Neuron (in vitro differentiated cells): Measurements from ENCODE around the gene NTRK1.

Experiments
- H2AFZ ChIP-seq: one replicate; pipeline ENCODE4 v1.6.1; 2013; ENCODE audit warnings: low read depth, mild to moderate bottlenecking, inconsistent platforms, low read length, moderate library complexity
- H3K27me3 ChIP-seq: one replicate; pipeline ENCODE4 v1.6.1; 2013; ENCODE audit warnings: low read length; ENCODE audit not compliant: insufficient read depth
- H3K36me3 ChIP-seq: one replicate; pipeline ENCODE4 v1.6.1; 2013; ENCODE audit warnings: low read length; ENCODE audit not compliant: insufficient read depth
- H3K4me1 ChIP-seq: one replicate; pipeline ENCODE4 v1.6.1; 2013; ENCODE audit warnings: low read length; ENCODE audit not compliant: insufficient read depth
- H3K4me3 ChIP-seq: 2 replicates; pipeline ENCODE4 v1.5.1; 2013; ENCODE audit warnings: mild to moderate bottlenecking, low read length, moderate library complexity
- H3K9me3 ChIP-seq: one replicate; pipeline ENCODE4 v1.6.1; 2013; ENCODE audit warnings: low read length

Gene NTRK1

DNA sequence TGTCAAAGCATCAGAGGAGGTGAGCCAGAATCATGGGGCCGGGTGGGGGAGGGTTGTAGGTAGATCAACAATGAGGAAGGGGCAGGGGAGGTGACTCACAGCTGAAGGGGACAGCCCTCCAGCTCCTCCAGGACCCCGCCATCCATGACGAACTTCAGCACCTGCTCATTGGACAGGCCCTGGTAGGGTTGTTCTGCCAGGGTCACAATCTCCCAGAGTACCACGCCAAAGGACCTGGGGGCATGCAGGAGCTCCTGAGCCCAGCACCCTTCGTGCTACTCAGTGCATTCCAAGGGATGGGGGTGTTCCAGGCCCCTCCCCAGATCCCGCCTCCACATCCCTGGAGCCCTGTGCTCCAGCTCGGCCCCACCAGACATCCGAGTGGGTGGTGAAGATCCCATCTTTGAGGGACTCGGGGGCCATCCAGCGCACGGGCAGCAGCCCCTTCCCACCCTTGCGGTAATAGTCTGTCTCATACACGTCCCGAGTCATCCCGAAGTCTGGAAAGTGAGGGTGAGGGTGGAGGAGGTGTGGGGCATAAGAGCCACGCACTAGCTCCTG is 19.3 kb upstream of the NTRK1 start:
- peaks cover 52% of the 10 kb centered on the region for H3K27me3 ChIP-seq
- peaks cover 10% of the 10 kb centered on the region for H3K4me1 ChIP-seq
- no peak overlapping the region for H3K4me3 ChIP-seq
- peaks cover 4% of the 10 kb centered on the region for H3K9me3 ChIP-seq
- no peaks in the 10 kb centered on the region for H3K36me3 ChIP-seq
- no peak overlapping the region for H2AFZ ChIP-seq

- H3K4me3 ChIP-seq = no peak overlapping the region
- H2AFZ ChIP-seq = no peak overlapping the region
- H3K9me3 ChIP-seq = peaks cover 5% of the 10 kb centered on the region
- no peaks in the 10 kb centered on the region for H3K36me3 ChIP-seq
- peaks cover 63% of the 10 kb centered on the region for H3K27me3 ChIP-seq
- H3K4me1 ChIP-seq = peaks cover 10% of the 10 kb centered on the region
Measured at GRCh38 chr1:156842618-156843300, 17.9 kb upstream of the NTRK1 start.

DNA sequence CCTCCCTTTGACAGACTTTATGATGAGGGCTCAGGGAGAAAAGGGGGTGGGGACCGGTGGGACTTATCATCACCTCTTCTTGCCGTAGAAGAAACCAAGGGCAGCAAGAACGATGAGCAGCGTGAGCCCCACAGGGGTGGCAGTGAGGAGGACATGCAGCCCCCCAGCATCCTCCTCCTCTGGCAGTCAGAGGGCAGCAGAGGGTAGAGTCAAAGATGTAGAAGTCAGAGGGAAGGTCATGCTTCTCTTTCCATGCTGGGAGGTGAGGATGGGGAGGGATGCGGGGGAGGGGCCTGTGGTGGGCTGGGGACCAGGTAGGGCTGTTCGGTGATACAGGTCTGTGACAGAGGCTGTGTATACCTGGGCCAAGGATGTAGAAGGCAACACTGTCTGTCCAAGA is 16.6 kb upstream of the NTRK1 start:
- H3K4me1 ChIP-seq = peaks cover 10% of the 10 kb centered on the region
- peaks cover 5% of the 10 kb centered on the region for H3K9me3 ChIP-seq
- peaks cover 76% of the 10 kb centered on the region for H3K27me3 ChIP-seq
- H3K4me3 ChIP-seq = no peak overlapping the region
- no peaks in the 10 kb centered on the region for H3K36me3 ChIP-seq
- no peak overlapping the region for H2AFZ ChIP-seq

DNA sequence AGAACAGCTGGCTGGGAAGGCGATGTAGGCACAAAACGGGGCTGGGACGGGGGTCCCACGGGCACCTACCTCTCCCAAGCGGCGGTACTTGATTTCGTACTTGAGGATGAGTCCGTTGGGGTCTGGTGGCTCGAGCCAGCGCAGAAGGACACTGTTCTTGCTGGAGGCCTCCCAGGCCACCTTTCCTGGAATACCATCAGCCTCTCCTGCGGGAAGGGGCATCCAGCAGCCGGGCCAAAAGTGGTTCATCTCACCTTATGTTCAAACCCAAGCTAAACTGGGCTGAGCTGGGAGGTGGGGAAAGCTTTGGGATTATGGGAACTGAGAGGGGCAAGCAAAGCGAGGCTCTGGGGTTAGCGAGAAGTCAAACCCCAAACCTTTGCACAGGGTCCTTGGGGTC is 16.0 kb upstream of the NTRK1 start:
- Histone ChIP-seq H3K4me3 (no peak overlapping the region), H3K9me3 (peaks cover 5% of the 10 kb centered on the region), H3K4me1 (peaks cover 5% of the 10 kb centered on the region), H3K36me3 (no peaks in the 10 kb centered on the region), H3K27me3 (peaks cover 81% of the 10 kb centered on the region), H2AFZ (no peak overlapping the region)

DNA sequence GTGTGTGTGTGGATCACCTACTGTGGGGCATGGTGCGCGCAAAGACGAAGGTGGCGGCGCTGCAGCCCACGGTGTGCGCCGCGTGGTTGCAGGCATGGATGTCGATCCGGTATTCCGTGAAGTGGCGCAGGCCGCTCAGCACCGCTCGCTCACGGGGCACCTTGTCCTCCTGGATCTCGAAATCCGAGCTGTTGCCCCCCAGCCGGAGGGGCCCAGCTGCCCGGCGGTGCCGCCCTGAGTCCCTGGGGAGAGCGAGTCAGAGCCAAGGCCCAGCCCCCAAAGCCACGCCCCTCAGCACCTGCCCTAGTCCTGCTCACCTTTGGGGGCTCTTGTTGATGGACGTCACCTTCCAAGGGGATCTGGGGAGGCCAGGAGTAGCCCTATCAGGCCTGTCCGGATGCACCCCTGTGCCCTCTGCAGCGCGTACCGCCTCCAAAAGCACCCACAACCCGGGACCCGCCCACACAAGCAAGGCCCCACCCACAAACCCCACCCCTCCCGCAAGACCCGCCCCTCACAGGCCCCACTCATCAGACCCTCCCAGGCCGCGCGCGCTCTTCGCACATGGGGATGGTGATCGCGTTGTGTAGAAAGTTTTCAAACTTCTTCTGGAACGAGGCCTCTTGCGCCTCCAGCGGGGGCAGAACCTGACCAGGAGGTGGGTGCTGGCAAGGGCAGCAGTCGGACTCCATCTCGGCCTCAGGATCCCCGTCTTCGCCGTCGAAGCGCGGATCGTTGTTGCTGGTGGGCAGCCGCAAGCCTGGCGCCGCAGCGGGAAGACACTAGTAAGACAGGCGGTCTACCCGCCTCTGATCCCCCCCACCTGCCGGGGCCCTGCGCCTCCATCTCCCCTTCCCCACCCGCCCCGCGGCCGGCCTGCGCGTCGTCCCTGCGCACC is 15.4 kb upstream of the NTRK1 start:
- Histone ChIP-seq H3K4me1 (no peaks in the 10 kb centered on the region), H3K36me3 (no peaks in the 10 kb centered on the region), H3K9me3 (peaks cover 5% of the 10 kb centered on the region), H3K27me3 (peaks cover 87% of the 10 kb centered on the region), H2AFZ (no peak overlapping the region), H3K4me3 (no peak overlapping the region)

- Histone ChIP-seq H3K9me3 (peaks cover 5% of the 10 kb centered on the region), H3K36me3 (no peaks in the 10 kb centered on the region), H2AFZ (no peak overlapping the region), H3K4me3 (no peak overlapping the region), H3K27me3 (peaks cover 89% of the 10 kb centered on the region), H3K4me1 (no peaks in the 10 kb centered on the region)
Measured at GRCh38 chr1:156845953-156846545, 14.6 kb upstream of the NTRK1 start.

- Histone ChIP-seq H3K4me3 (no peak overlapping the region), H3K9me3 (peaks cover 3% of the 10 kb centered on the region), H3K27me3 (peaks cover 90% of the 10 kb centered on the region), H3K4me1 (no peaks in the 10 kb centered on the region), H2AFZ (no peak overlapping the region), H3K36me3 (no peaks in the 10 kb centered on the region)
Measured at GRCh38 chr1:156846643-156847042, 14.0 kb upstream of the NTRK1 start.

DNA sequence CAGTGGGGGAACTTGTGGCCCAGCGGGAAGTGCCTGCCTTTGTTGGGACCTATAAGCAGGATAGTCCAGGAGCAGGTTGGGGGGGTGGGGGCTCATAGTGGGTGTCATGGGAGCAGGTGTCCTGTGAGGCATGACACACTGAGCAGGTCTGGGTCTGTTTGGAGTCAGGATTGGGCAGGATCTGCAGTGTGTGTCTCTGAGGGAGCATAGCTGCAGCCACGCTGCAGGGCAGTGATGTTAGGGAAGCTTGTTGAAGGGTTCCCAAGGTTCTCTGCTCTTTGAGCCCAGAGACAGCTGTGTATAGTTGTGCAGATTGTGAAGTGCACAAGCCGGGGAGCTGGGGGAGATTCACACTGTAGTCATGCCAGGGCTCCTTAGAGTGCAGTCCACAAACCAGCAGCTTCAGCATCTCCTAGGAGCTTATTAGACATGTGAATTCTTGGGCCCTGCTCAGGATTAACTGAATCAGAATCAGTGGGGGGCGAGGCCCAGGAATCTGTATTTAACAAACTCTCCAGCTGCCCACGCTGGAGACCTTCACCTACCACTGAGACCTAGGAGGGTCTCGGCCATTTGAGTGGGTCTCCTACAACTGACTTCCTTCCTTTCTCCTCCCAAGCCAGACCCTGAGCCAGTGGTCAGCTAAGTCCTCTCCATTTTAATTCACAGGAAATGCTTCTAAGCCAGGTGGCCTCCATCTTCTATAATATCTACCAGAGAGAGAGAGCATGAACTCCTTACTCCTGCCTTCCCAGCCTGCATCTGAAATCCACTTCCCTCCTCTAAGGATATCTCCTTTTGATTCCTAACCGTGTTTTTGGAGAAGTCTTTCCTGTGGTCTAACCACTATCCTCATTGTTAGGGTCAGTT is 12.8 kb upstream of the NTRK1 start:
- no peaks in the 10 kb centered on the region for H3K36me3 ChIP-seq
- H3K27me3 ChIP-seq = peaks cover 97% of the 10 kb centered on the region
- no peak overlapping the region for H2AFZ ChIP-seq
- H3K4me1 ChIP-seq = no peaks in the 10 kb centered on the region
- H3K9me3 ChIP-seq = peaks cover 3% of the 10 kb centered on the region
- no peak overlapping the region for H3K4me3 ChIP-seq

- peaks cover 3% of the 10 kb centered on the region for H3K9me3 ChIP-seq
- peaks cover 97% of the 10 kb centered on the region for H3K27me3 ChIP-seq
- H3K4me1 ChIP-seq = no peaks in the 10 kb centered on the region
- no peak overlapping the region for H3K4me3 ChIP-seq
- H2AFZ ChIP-seq = no peak overlapping the region
- no peaks in the 10 kb centered on the region for H3K36me3 ChIP-seq
Measured at GRCh38 chr1:156848461-156849150, 12.1 kb upstream of the NTRK1 start.

DNA sequence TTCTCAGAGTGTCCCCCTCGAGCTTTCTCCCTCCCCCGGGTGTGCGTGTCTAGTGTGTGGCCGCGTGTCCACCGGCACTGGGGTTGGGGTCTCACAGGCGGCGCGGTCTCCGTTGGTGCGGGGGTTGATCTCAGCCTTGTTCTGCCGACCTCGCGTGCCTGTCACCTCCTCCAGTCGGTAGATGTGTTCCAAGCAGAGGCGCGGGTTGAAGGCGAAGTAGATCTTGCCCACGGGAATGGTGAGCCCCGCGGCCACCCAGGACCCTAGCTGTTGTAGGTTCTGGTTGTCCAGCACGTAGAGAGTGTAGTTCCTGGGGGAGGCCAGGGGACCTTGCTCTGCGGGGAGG is 11.5 kb upstream of the NTRK1 start:
- H3K4me3 ChIP-seq = no peak overlapping the region
- no peaks in the 10 kb centered on the region for H3K4me1 ChIP-seq
- H3K27me3 ChIP-seq = peaks cover 97% of the 10 kb centered on the region

DNA sequence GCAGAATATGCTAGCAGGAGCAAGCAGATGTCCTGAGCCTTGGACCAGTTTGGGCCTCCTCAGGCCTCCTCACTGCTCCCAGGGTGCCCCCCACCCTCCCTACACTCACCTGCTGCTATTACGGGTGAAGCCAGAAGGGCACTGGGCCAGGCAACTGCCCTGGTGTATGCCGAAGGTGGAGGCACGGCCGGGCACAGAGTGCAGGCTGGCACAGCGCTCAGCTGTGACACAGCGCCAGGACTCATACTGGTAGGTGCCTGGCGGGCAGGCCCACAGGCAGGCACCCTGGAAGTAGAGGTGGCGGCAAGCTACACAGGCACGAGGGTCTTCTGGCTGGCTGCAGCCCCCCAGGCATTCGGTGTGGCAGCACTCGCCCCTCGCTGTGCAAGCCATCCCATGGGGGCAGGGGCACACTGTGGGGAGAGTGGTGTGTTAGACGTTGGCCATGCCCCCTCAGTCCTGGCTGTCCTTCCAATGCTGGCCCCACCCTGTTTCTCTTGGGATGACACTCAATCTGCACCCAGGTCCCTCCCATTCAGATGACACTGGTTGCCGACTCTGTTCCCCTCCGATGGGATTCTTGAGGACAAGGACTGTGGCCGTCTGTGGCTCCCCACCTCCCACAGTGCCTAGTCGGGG is 8.8 kb upstream of the NTRK1 start:
- Histone ChIP-seq H2AFZ (no peak overlapping the region), H3K9me3 (no peaks in the 10 kb centered on the region), H3K4me1 (no peaks in the 10 kb centered on the region), H3K4me3 (no peak overlapping the region), H3K36me3 (no peaks in the 10 kb centered on the region), H3K27me3 (peaks cover 87% of the 10 kb centered on the region)

More for the DNA sequence above, 11.5 kb upstream of the NTRK1 start:
- Histone ChIP-seq H3K36me3 (no peaks in the 10 kb centered on the region), H2AFZ (no peak overlapping the region), H3K9me3 (peaks cover 1% of the 10 kb centered on the region)
